Measurements from ENCODE around the gene MAMSTR.
"Not testable (repeated sequence)": the region's sequence is repeated elsewhere in the genome, so short reads cannot be mapped to it uniquely, and the experiment has no call there.

The MAMSTR gene

GRCh38 chr19:48719263-48720171 lies at the start of gene MAMSTR:
Gene MAMSTR, minus strand, starts transcription at chr19:48719725. Its CDS starts 694 bp downstream, at chr19:48719031.
- H3K4me3 ChIP-seq (ENCODE audit: low read depth, low read length) = peak within 1 kb of the TSS; percentile 61
- TF ChIP-seq CTCF (IDR thresholded peaks at IDR 0.05; ENCODE audit: low read depth, low read length, missing control alignments) = no peak
- no peak for DNase-seq (ENCODE audit: low read depth)

- DNase-seq (ENCODE audit: low read depth) = no peak
- no peak for TF ChIP-seq CTCF (IDR thresholded peaks at IDR 0.05; ENCODE audit: low read depth, low read length, missing control alignments)
- H3K4me3 ChIP-seq (ENCODE audit: low read depth, low read length) = no peak overlapping the region
Measured at GRCh38 chr19:48768994-48769713, 49.6 kb upstream of the MAMSTR start.

- H3K4me3 ChIP-seq (ENCODE audit: low read depth, low read length); DNase-seq (ENCODE audit: low read depth): not testable (repeated sequence)
Measured at GRCh38 chr19:48768171-48768753, 48.7 kb upstream of the MAMSTR start.

GRCh38 chr19:48765816-48766215 lies 46.3 kb upstream of the MAMSTR start:
- DNase-seq (ENCODE audit: low read depth); H3K4me3 ChIP-seq (ENCODE audit: low read depth, low read length): not testable (repeated sequence)

- no peak for DNase-seq (ENCODE audit: low read depth)
- no peak overlapping the region for H3K4me3 ChIP-seq (ENCODE audit: low read depth, low read length)
- TF ChIP-seq CTCF (IDR thresholded peaks at IDR 0.05; ENCODE audit: low read depth, low read length, missing control alignments) = no peak
Measured at GRCh38 chr19:48760504-48761205, 41.1 kb upstream of the MAMSTR start.

- TF ChIP-seq CTCF (IDR thresholded peaks at IDR 0.05; ENCODE audit: low read depth, low read length, missing control alignments) = no peak
- H3K4me3 ChIP-seq (ENCODE audit: low read depth, low read length) = no peak overlapping the region
- no peak for DNase-seq (ENCODE audit: low read depth)
Measured at GRCh38 chr19:48757741-48758144, 38.2 kb upstream of the MAMSTR start.

GRCh38 chr19:48757089-48757675 lies 37.7 kb upstream of the MAMSTR start:
- no peak for DNase-seq (ENCODE audit: low read depth)
- H3K4me3 ChIP-seq (ENCODE audit: low read depth, low read length) = no peak overlapping the region
- TF ChIP-seq CTCF (IDR thresholded peaks at IDR 0.05; ENCODE audit: low read depth, low read length, missing control alignments) = no peak

Data from GM12864 (cell line).